ENCODE data around the gene SLC1A2. TPM values are rescaled to one million over a fixed set of nuclear protein-coding genes. Genes with fewer than 3 reads are reported as not detected.

SLC1A2 gene
- polyA plus RNA-seq, 1 experiment: 0.60 TPM

DNA sequence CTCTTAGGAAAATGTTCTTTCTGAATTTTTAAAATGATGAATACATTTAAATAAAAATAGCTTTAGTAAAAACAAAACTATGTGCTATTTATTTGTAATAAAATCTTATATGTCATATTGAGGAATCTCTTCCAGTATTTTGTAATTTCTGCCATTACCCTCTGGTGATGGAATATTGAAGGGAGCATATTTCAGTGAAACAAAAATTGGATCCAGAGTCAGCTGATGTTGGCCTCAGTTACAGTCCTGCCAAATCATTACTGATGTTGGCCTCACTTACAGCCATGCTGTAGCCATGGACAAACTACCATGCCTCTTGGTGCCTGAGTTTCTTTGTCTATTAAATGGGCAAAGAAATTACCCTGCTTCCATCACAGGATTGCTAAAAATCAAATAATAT lies 133.2 kb downstream of the SLC1A2 start:
- ChIA-PET POLR2A (no interaction called here), CTCF (no interaction called here)
- no peak for DNase-seq (ENCODE audit: low read depth)
- H3K4me3 ChIP-seq (ENCODE audit: low read depth, low read length): no peak overlapping the region
- TF ChIP-seq, protein P1, sequence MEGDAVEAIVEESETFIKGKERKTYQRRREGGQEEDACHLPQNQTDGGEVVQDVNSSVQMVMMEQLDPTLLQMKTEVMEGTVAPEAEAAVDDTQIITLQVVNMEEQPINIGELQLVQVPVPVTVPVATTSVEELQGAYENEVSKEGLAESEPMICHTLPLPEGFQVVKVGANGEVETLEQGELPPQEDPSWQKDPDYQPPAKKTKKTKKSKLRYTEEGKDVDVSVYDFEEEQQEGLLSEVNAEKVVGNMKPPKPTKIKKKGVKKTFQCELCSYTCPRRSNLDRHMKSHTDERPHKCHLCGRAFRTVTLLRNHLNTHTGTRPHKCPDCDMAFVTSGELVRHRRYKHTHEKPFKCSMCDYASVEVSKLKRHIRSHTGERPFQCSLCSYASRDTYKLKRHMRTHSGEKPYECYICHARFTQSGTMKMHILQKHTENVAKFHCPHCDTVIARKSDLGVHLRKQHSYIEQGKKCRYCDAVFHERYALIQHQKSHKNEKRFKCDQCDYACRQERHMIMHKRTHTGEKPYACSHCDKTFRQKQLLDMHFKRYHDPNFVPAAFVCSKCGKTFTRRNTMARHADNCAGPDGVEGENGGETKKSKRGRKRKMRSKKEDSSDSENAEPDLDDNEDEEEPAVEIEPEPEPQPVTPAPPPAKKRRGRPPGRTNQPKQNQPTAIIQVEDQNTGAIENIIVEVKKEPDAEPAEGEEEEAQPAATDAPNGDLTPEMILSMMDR (IDR thresholded peaks at IDR 0.05; ENCODE audit: insufficient read depth, low read depth, low read length): no peak
- no peaks in the 10 kb centered on the region for H3K36me3 ChIP-seq (ENCODE audit: control insufficient read depth, insufficient read depth, low read length)
- H3K27me3 ChIP-seq (ENCODE audit: control insufficient read depth, insufficient read depth, low read length): no peaks in the 10 kb centered on the region

DNA sequence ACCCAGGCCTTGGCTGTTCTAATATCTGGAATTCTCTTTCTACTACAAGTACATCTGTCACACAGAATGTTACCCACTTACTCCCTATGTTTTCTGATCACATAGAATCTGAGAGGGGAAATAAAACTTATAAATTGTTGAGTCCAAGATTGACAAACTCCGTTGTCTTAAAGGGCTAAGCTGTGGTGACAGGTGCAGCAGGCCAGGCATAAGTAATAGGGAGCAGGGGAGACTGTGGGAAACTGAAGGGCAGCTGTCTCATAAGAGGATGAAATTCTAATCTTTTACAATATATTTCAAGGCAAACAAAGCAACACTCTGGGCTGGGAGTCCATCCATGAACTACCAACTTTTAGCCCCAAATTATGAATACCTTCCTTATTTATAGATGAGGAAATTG lies 133.9 kb downstream of the SLC1A2 start:
- no peak for DNase-seq (ENCODE audit: low read depth)
- TF ChIP-seq, protein P1 (IDR thresholded peaks at IDR 0.05; ENCODE audit: insufficient read depth, low read depth, low read length): no peak
- Histone ChIP-seq H3K36me3 (ENCODE audit: control insufficient read depth, insufficient read depth, low read length) (no peaks in the 10 kb centered on the region), H3K4me3 (ENCODE audit: low read depth, low read length) (no peak overlapping the region), H3K27me3 (ENCODE audit: control insufficient read depth, insufficient read depth, low read length) (no peaks in the 10 kb centered on the region)
- ChIA-PET POLR2A (no interaction called here), CTCF (no interaction called here)

- TF ChIP-seq, protein P1 (IDR thresholded peaks at IDR 0.05; ENCODE audit: insufficient read depth, low read depth, low read length): no peak
- POLR2A ChIA-PET: no interaction called here
- CTCF ChIA-PET: no interaction called here
- Histone ChIP-seq H3K36me3 (ENCODE audit: control insufficient read depth, insufficient read depth, low read length) (no peaks in the 10 kb centered on the region), H3K27me3 (ENCODE audit: control insufficient read depth, insufficient read depth, low read length) (no peaks in the 10 kb centered on the region), H3K4me3 (ENCODE audit: low read depth, low read length) (no peak overlapping the region)
- no peak for DNase-seq (ENCODE audit: low read depth)
Observed at GRCh38 chr11:35282221-35282882, 137.0 kb downstream of the SLC1A2 start.

- ChIA-PET POLR2A (no interaction called here), CTCF (no interaction called here)
- Histone ChIP-seq H3K27me3 (ENCODE audit: control insufficient read depth, insufficient read depth, low read length) (no peaks in the 10 kb centered on the region), H3K36me3 (ENCODE audit: control insufficient read depth, insufficient read depth, low read length) (no peaks in the 10 kb centered on the region), H3K4me3 (ENCODE audit: low read depth, low read length) (no peak overlapping the region)
- DNase-seq (ENCODE audit: low read depth): no peak
- TF ChIP-seq, protein P1 (IDR thresholded peaks at IDR 0.05; ENCODE audit: insufficient read depth, low read depth, low read length): no peak
Observed at GRCh38 chr11:35281169-35281688, 138.1 kb downstream of the SLC1A2 start.

DNA sequence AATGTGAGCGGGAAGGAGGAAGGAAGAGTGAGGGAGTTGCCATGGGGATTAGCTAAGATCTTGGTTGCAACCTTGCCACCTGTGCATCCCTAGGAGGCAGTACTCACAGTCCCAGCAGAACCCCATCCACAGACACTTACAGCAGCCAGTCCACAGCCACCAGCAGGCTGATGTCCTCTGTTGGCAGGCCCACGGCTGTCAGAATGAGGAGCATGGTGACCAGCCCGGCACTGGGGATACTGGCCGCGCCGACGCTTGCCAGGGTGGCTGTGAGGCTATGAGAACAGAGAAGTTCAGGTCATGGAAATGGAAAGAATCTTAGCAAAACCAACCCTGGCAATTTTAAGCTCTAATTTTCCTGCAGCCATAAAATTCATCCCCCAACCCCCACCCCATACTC lies 138.6 kb downstream of the SLC1A2 start:
- POLR2A ChIA-PET: no interaction called here
- TF ChIP-seq, protein P1 (IDR thresholded peaks at IDR 0.05; ENCODE audit: insufficient read depth, low read depth, low read length): no peak
- Histone ChIP-seq H3K4me3 (ENCODE audit: low read depth, low read length) (no peak overlapping the region), H3K27me3 (ENCODE audit: control insufficient read depth, insufficient read depth, low read length) (no peaks in the 10 kb centered on the region), H3K36me3 (ENCODE audit: control insufficient read depth, insufficient read depth, low read length) (no peaks in the 10 kb centered on the region)
- DNase-seq (ENCODE audit: low read depth): no peak
- CTCF ChIA-PET: interaction anchor here (1.7 kb wide), 1 partner anchor 10 kb away, joined by 4 read pairs; no protein-coding TSS in a partner anchor
